Bronchial epithelial cell (primary cell): ENCODE results near the gene RTP5. TPM values are rescaled to one million over a fixed set of nuclear protein-coding genes. Genes with fewer than 3 reads are reported as not detected.
A peak's percentile ranks its signal among the peaks of the same experiment; 100 is the strongest.

Experiments used
- DNase-seq: peaks from one replicate; pipeline ENCODE4 v3.0.0-alpha.2; 2010; ENCODE audit warnings: low read depth
- FAIRE-seq: peaks from 2 replicates; lab custom pipeline; 2011; peaks lifted over from hg19 to GRCh38; lab: Jason Lieb, UNC
- H3K27me3 ChIP-seq: 2 replicates; pipeline ENCODE4 v1.5.1; 2011; ENCODE audit warnings: low read length; ENCODE audit not compliant: control insufficient read depth, insufficient read depth
- H3K36me3 ChIP-seq: 2 replicates; pipeline ENCODE4 v1.5.1; 2011; ENCODE audit warnings: low read length; ENCODE audit not compliant: control insufficient read depth, insufficient read depth
- H3K4me3 ChIP-seq: 2 replicates; pipeline ENCODE4 v1.5.1; 2011; ENCODE audit warnings: mild to moderate bottlenecking, low read depth, low read length, control low read depth
- CTCF ChIP-seq: IDR thresholded peaks from 2 replicates; pipeline ENCODE4 v1.5.1; 2011; ENCODE audit warnings: mild to moderate bottlenecking, moderate library complexity, low read length, control low read depth, inconsistent platforms; ENCODE audit not compliant: insufficient read depth, severe bottlenecking
- total RNA-seq: library from RNA; depleted of rRNA; stranded (reverse); fragments of >200 nt; gene quantifications from 2 replicates; pipeline ENCODE4 v1.2.1, GENCODE V29; 2014

Gene RTP5
- total RNA-seq, 1 donor from 2014 or later: not detected

GRCh38 chr2:241860184-241861078, 9.1 kb upstream of the RTP5 start:
- no peak overlapping the region for H3K4me3 ChIP-seq
- H3K27me3 ChIP-seq: peaks cover 5% of the 10 kb centered on the region

GRCh38 chr2:241861264-241861663, 8.3 kb upstream of the RTP5 start:
- DNase-seq (no peak), FAIRE-seq (peak; percentile 98)
- Histone ChIP-seq H3K36me3 (no peaks in the 10 kb centered on the region), H3K27me3 (peaks cover 11% of the 10 kb centered on the region), H3K4me3 (no peak overlapping the region)
- TF ChIP-seq CTCF: no peak

More at GRCh38 chr2:241860184-241861078, 9.1 kb upstream of the RTP5 start:
- FAIRE-seq (no peak), DNase-seq (no peak)
- TF ChIP-seq CTCF: no peak
- no peaks in the 10 kb centered on the region for H3K36me3 ChIP-seq

GRCh38 chr2:241862093-241862492, 7.4 kb upstream of the RTP5 start:
- FAIRE-seq (no peak), DNase-seq (no peak)
- Histone ChIP-seq H3K36me3 (no peaks in the 10 kb centered on the region), H3K27me3 (peaks cover 13% of the 10 kb centered on the region), H3K4me3 (no peak overlapping the region)
- TF ChIP-seq CTCF: no peak

- peaks cover 13% of the 10 kb centered on the region for H3K27me3 ChIP-seq
- H3K36me3 ChIP-seq: no peaks in the 10 kb centered on the region
- FAIRE-seq: no peak
- DNase-seq: no peak
- TF ChIP-seq CTCF: no peak
- H3K4me3 ChIP-seq: no peak overlapping the region
Measured at GRCh38 chr2:241862775-241863535, 6.6 kb upstream of the RTP5 start.

- TF ChIP-seq CTCF: no peak
- H3K27me3 ChIP-seq: peaks cover 13% of the 10 kb centered on the region
- FAIRE-seq (no peak), DNase-seq (no peak)
- no peaks in the 10 kb centered on the region for H3K36me3 ChIP-seq
- no peak overlapping the region for H3K4me3 ChIP-seq
Measured at GRCh38 chr2:241863536-241863954, 6.0 kb upstream of the RTP5 start.
